Measurements from ENCODE around the gene PTH2R.
"Not testable (repeated sequence)": the region's sequence is repeated elsewhere in the genome, so short reads cannot be mapped to it uniquely, and the experiment has no call there.

Gene PTH2R

DNA sequence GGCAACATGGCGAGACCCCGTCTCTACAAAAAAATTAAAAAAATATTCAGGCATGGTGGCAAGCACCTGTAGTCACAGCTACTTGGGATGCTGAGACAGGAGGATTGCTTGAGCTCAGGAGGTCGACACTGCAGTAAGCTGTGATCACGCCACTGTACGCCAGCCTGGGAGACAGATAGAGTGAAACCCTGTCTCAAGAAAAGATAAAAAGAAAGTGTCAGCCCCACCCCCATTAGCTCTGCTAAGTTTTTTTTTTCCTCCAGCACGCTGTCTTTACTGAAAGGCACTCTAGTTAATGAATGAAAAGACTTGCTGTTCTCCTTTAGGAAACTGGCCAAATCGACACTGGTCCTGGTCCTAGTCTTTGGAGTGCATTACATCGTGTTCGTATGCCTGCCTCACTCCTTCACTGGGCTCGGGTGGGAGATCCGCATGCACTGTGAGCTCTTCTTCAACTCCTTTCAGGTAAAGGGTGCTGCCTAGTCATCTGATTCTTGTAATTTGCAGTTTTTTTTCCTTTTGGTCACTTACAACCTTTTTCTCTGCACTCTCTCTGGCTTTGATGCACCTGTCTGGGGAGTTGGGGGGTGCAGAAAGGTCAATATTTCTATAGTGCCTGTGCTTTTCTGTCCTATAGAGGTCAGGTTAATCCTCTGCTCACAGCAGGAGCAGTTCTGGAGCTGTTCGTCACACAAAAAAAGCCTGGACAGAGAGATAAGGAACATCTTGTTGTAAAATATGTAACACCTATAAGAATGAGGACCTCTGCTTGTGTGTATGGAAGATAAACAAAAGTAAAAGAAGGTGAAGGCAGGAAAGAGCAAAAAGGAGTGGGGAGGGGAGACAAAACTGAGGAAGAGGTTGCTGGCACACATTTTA, 82.3 kb downstream of the PTH2R start:
- no peak for DNase-seq

DNA sequence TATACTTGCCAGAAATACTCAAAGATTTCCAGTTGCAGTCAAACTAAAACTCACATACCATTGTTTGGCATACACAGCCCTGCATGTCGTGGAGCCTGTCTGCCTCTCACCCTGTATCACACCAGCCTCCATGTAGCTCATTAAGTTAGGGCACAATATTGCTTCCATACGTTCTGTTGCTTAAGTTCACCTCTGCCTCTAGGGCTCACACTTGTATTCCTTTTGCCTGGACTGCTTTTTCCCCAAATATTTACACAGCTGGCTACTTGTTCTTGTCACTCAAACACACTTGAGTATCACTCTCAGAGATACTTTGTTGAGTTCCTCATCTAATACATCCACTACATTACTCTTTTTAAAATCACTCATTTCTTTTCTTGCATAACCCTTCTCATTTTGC, 83.1 kb downstream of the PTH2R start:
- no peak for DNase-seq

DNA sequence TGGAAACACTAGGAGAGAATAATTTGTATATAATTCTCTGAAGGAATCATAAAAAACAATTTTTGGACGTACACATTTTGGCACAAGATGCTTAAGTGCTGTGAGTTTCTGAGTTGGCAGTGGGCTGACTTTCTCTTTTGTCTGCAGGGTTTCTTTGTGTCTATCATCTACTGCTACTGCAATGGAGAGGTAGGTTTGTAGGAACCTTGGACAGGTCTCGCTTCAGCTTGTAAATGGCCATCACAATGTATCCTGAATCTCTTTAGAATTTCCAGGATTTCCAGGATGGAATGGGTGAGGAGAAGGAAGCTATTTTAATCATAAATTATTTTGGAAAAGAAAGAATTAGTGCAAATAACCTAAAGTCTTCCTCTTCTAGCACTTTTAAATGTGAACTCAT, 83.9 kb downstream of the PTH2R start:
- no peak for DNase-seq

DNA sequence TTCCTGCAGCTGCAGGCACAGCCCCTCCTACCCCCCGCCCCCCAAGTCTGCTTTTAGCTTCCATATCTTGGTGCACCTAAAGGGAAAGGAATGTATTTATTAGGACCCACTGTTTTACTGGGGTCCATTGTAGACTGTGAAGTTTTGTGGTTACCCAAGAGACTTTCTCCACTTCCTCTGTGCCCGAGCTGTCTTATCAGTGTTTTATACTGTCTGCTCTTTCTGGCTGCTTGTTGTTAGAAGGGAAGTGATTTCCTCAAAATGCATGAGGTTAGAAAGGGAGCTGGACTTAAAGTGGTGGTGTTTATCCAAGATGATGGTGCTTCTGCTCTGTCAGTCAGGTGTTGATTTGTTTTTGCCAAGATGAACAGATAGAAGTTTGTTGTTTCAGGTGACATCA, 85.0 kb downstream of the PTH2R start:
- DNase-seq: no peak

DNA sequence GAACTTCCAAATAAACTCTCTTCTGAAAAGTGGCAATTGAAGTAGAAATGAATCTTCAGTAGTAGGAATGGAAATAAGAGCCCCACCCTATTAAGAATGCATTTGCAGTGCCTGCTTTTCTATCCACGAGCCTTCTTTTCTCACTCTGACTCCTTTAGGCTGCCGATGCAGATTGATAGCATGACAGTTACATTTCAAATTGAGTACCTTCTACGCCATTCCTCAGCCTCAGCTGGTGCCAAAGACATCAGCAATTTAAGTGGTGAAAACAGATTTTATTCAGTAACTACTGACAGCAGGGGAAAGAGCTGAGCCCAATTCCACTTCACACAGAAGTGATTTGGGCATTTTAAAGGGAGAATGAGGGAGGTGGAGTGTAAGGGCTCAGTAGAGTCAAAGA, 85.5 kb downstream of the PTH2R start:
- DNase-seq: no peak

DNA sequence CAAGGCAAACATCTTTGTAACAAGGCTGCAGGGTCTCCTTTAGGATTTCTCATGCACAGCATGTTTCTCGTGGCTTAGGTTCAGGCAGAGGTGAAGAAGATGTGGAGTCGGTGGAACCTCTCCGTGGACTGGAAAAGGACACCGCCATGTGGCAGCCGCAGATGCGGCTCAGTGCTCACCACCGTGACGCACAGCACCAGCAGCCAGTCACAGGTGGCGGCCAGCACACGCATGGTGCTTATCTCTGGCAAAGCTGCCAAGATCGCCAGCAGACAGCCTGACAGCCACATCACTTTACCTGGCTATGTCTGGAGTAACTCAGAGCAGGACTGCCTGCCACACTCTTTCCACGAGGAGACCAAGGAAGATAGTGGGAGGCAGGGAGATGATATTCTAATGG, 86.6 kb downstream of the PTH2R start:
- DNase-seq: no peak

DNA sequence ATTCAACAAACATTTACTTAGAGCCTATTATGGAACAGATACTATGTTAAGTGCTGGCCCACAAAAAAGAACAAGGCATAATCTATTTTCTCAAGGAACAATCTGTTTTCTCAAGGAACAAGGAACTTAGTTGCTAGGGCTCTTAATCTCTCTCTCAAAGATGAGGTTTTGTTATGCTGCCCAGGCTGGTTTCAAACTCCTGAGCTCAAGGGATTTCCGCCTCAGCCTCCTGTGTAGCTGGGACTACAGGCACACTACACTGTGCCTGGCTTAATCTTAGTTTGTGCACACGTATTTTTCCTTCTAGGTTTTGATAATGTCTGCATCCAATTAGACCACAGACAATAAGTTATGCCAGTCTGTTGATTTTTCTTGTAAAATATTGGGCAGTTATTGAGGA, 89.5 kb downstream of the PTH2R start:
- no peak for DNase-seq

DNA sequence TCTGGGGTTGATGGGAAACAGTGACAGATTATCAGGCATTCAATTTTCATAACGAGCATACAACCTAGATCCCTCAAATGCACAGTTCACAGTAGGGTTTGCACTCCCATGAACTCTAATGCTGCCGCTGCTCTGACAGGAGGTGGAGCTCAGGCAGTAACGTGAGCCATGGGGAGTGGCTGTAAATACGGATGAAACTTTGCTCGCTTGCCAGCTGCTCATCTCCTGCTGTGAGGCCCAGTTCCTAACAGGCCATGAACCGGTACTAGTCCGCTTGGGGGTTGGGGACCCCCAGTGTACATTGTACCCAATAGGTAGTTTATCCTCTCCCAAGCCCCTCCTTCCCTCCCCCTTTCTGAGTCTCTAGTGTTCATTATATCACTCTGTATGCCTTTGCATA, 94.6 kb downstream of the PTH2R start:
- no peak for DNase-seq

DNA sequence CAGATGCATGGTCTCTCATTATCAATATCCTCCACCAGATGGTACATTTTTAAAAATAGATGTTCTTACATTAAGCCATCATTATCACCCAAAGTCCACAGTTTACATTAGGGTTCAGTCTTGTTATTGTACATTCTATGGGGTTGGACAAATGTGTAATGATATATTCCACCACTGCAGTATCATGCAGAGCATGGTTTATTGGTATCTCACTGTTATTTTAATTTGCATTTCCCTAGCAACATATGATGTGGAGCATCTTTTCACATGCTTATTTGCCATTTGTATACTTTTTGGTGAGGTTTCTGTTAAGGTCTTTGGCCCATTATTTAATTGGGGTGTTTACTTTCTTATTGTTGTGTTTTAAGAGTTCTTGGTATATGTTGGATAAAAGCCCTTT, 95.7 kb downstream of the PTH2R start:
- no peak for DNase-seq

DNA sequence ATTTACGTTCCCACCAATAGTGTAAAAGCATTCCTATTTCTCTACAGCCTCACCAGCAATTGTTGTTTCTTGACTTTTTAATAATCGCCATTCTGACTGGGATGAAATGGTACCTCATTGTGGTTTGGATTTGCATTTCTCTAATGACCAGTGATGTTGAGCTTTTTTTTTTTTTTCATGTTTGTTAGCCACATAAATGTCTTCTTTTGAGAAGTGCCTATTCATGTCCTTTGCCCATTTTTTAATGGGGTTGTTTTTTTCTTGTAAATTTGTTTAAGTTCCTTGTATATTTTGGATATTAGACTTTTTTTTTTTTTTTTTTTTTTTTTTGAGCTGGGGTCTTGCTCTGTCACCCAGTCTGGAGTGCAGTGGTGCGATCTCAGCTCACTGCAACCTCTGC, 98.8 kb downstream of the PTH2R start:
- not testable (repeated sequence) for DNase-seq

DNA sequence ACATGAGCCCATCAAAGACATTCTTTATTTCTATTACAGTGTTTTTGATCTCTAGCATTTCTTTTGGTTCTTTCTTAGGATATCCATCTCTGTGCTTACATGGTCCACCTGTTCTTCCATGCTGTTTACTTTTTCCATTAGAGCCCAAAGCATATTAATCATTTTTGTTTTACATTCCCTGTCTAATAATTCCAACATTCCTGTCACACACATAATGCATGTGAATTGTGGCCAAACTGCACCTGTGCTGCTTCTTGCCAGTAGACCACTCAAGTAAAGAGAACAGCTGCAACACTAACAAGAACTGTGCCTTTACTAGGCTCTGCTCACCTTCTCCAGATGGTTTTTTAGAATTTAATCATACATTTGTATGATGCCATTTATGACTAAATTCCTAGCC, 103.0 kb downstream of the PTH2R start:
- DNase-seq: no peak

DNA sequence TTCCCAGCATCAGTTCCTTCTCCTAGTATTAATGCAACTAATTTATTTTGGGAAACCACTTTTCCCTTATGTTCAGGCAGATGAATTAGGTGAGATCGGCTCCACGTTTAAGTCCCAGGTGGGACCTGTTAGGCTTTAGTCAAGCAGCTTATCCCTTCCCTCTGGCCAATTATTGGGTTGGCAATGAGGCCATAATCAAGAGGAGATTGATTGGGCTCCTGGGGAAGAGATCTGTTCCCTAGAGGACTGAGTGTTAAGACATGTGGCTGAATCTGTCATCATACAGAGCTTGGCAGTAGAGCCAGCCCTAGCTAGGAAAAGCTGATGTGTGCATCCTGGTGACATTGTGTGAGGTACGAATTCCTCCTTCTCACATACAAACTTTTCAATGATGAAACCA, 104.4 kb downstream of the PTH2R start:
- no peak for DNase-seq

DNA sequence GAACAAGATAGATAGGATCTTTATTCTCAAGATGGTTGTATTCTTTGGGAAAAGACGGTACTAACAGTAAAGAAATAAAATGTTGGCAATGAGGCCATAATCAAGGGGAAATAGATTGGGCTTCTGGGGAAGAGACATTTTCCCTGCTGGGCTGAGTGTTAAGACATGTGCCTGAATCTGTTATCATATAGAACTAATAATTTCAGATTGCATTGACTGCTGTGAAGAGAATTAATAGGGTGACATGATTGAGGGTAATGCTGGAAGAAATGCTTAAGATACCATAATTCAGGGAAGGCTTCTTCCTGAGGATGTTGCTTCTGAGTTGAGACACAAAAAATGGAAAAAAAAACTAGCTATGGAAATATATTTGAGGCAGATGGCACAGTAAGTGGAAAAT, 105.0 kb downstream of the PTH2R start:
- no peak for DNase-seq

DNA sequence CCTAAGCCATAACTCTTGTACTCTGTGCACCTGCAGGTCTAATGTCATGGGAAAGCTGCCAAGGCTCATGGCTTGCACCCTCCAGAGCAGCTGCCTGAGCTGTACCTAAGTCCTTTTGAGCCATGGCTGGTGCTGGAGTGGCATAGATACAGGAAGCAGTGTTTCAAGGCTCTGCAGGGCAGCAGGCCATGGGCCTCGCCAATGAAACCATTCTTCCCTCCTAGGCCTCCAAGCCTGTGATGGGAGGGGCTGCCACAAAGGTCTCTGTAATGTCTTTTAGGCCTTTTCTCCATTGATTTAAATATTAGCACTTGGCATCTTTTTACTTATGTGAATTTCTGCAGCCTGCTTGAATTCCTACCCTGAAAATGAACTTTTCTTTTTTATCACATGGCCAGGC, 108.5 kb downstream of the PTH2R start:
- DNase-seq: no peak

DNA sequence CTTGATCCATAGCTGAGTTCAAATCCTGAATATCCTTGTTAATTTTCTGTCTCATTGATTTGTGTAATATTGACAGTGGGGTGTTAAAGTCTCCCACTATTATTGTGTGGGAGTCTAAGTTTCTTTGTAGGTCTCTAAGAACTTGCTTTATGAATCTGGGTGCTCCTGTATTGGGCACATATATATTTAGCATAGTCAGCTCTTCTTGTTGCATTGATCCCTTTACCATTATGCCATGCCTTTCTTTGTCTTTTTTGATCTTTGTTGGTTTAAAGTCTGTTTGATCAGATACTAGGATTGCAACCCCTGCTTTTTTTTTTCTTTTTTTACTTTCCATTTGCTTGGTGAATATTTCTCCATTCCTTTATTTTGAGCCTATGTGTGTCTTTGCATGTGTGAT, 116.5 kb downstream of the PTH2R start:
- not testable (repeated sequence) for DNase-seq

DNA sequence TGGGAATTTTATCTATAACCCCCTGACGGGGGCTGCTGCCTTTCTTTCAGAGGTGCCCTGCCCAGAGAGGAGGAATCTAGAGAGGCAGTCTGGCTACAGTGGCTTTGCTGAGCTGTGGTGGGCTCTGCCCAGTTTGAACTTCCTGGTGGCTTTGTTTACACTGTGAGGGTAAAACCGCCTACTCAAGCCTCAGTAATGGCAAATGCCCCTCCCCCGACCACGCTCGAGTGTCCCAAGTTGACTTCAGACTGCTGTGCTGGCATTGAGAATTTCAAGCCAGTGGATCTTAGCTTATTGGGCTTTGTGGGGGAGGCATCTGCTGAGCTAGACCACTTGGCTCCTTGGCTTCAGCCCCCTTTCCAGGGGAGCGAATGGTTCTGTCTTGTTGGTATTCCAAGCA, 118.6 kb downstream of the PTH2R start:
- not testable (repeated sequence) for DNase-seq

DNA sequence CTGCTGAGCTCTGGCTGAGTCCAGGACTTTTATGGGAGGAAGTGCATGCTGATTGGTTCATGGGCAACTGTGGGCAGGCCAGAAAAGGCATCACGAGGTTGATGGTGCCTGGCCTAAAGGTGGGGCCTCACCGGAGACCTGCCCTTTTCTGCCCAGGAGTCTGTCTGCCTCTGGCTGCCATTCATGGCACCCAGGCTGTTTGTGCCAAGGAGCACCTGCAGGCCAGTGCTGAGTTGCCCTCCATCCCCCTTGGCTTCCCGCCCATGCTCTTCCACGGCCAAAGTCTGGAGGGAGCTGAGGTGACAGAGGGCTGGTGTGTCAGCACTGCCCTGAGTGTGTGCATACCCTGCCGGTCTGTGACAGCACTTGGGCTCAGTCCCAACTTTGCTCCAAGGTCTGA, 123.2 kb downstream of the PTH2R start:
- DNase-seq: no peak

DNA sequence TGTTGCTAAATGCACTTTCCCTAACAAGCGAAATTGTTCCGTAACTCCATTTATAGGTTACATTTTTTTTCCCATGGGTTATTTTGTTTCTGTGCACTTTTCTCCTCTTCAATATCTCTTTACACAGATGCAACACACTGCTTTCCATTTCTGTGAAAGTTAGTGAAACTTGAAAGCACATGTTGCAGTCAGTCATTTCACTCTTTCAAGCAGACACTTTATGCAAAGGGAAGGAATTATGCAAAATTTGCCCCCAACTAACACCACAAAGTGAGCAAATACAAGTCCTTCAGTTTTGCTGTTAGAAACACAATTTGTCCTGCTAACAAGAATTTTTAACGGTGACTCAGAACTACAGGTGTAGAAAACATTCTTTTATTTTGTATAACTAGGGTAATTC, 124.8 kb downstream of the PTH2R start:
- DNase-seq: no peak

DNA sequence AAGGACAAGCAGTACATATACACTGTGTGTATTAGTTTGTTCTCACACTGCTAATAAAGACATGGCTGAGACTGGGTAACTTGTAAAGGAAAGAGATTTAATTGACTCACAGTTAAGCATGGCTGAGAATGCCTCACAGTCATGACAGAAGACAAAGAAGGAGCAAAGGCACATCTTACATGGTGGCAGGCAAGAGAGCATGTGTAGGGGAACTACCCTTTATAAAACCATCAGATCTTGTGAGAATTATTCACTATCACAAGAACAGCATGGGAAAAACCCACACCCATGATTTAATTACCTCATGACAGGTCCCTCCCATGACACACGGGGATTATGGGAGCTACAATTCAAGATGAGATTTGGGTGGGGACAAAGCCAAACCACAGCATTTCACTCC, 129.0 kb downstream of the PTH2R start:
- not testable (repeated sequence) for DNase-seq

DNA sequence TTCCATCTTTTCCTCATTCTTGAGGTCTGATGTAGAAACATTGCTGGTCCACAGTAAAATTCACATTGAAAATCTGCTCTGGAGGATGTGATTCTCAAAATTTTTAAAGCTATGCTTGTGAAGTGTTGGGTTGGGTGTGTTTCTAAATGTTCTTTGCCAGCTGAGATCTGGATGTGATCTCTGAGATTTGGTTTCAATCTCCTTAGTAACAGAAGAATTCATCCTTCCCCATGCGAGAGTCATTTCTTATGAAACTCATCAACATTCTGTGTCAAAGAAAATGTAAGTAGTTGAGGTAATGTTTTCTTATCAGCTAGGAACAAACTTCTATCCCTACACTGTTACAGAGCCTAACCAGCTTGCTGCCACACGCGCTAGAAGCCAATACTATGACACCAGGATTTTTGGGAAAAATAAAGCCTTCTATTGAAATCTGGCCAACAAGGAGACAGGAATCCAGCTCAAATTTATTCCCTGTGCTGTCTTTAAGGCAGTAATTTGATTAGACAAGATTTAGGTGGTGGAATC, 134.9 kb downstream of the PTH2R start:
- no peak for DNase-seq

DNA sequence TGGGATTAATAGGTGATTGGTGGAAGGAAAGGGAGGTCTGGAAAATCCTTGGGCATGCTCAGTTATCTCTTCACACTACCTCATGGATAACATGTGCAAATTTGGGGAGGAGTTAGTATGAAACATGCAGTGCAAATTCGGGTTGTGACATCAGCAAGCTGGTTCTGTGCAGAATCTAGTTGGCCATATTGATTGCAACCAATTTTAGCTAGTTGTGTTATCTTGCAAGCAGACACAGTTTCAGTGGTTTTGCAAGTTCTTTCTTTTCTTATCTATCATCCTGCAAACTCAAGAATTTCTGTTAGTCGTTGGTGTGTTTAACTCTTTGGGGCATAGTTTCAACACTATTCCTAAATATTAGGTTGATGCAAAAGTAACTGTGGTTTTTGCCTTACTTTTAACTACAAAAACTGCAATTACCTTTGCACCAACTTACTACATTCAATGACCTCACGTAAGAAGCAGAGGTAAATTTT, 135.4 kb downstream of the PTH2R start:
- no peak for DNase-seq

DNA sequence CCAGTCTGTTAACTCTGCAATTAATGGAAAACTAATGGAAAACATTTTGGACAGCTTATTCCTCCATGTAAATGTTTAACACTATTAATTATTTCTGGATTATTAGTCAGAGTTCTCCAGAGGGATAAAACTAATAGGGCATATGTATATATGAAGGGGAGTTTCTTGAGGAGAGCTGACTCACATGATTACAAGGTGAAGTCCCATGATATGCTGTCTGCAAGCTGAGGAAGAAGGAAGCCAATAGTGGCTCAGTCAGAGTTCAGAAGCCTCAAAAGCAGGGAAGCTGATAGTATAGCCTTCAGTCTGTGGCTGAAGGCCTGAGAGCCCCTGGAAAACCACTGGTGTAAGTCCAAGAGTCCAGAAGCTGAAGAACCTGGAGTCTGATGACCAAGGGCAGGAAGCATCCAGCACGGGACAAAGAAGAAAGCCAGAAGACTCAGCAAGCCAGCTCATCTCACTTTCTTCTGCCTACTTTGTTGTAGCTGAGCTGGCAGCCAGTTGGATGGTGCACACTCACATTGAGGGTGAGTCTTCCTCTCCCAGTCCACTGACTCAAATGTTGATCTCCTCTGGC, 136.0 kb downstream of the PTH2R start:
- DNase-seq: no peak

Data from stimulated activated CD4-positive, alpha-beta T cell treated with anti-CD3 and anti-CD28 coated beads, Interleukin-15, amount 100 ng/mL, for 24 hours (primary cell).